ENCODE measurements around the gene DPYSL3.

GRCh38 chr5:147348046-147348445, 161.8 kb downstream of the DPYSL3 start:
- TF ChIP-seq, protein P1, sequence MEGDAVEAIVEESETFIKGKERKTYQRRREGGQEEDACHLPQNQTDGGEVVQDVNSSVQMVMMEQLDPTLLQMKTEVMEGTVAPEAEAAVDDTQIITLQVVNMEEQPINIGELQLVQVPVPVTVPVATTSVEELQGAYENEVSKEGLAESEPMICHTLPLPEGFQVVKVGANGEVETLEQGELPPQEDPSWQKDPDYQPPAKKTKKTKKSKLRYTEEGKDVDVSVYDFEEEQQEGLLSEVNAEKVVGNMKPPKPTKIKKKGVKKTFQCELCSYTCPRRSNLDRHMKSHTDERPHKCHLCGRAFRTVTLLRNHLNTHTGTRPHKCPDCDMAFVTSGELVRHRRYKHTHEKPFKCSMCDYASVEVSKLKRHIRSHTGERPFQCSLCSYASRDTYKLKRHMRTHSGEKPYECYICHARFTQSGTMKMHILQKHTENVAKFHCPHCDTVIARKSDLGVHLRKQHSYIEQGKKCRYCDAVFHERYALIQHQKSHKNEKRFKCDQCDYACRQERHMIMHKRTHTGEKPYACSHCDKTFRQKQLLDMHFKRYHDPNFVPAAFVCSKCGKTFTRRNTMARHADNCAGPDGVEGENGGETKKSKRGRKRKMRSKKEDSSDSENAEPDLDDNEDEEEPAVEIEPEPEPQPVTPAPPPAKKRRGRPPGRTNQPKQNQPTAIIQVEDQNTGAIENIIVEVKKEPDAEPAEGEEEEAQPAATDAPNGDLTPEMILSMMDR (IDR thresholded peaks at IDR 0.05), result no peak
- no peak for TF ChIP-seq POLR2A (IDR thresholded peaks at IDR 0.05)

Measured in body of pancreas (tissue), 4 donors.